Lower leg skin (tissue), 4 donors: Measurements from ENCODE around the gene BMAL1. TPM values are rescaled to one million over a fixed set of nuclear protein-coding genes. Genes with fewer than 3 reads are reported as not detected.
A peak's percentile ranks its signal among the peaks of the same experiment; 100 is the strongest.

ENCODE experiments used
- DNase-seq, 2 donors: peaks; one replicate each; pipeline ENCODE4 v3.0.0-alpha.2; 2019; ENCODE audit warnings: low spot score in 2 of 2
- H3K4me3 ChIP-seq: fragments of 200-600 bp; sonication (generic); 2 replicates; pipeline ENCODE4 v1.5.1; 2017; ENCODE audit warnings: mild to moderate bottlenecking, low read depth; ENCODE audit not compliant: poor library complexity, severe bottlenecking
- CTCF ChIP-seq, 3 donors: fragments of 450-650 bp; IDR thresholded peaks; one replicate each; pipeline ENCODE4 v1.5.1; 2016; ENCODE audit warnings: antibody characterized with exemption in 3 of 3, mild to moderate bottlenecking in 3 of 3, moderate library complexity in 2 of 3
- POLR2A ChIP-seq, 2 donors: fragments of 450-650 bp; IDR thresholded peaks; one replicate each; pipeline ENCODE4 v1.6.1; 2016 to 2017; ENCODE audit warnings: antibody characterized with exemption in 2 of 2, mild to moderate bottlenecking in 1 of 2, moderate library complexity in 1 of 2
- WGBS, 2 donors: methylation state at CpG; one replicate each; pipeline ENCODE4 v1.1.5; 2018; 5-methylcytosine and 5-hydroxymethylcytosine counted together
- intact Hi-C: fragments of 100-400 bp; cut with DNase I; formaldehyde crosslinking; loops from one replicate; pipeline ENCODE4 v1.15.0; 2023; ENCODE audit warnings: low total_unique reads
- total RNA-seq, 4 donors: library from RNA; depleted of rRNA; stranded (reverse); fragments of >200 nt; gene quantifications; one replicate each; pipeline ENCODE4 v1.1.0, GENCODE V29; 2016

The BMAL1 gene
- total RNA-seq, 4 donors from 2014 or later, result 34.8 to 132 (median 61.5) TPM

DNA sequence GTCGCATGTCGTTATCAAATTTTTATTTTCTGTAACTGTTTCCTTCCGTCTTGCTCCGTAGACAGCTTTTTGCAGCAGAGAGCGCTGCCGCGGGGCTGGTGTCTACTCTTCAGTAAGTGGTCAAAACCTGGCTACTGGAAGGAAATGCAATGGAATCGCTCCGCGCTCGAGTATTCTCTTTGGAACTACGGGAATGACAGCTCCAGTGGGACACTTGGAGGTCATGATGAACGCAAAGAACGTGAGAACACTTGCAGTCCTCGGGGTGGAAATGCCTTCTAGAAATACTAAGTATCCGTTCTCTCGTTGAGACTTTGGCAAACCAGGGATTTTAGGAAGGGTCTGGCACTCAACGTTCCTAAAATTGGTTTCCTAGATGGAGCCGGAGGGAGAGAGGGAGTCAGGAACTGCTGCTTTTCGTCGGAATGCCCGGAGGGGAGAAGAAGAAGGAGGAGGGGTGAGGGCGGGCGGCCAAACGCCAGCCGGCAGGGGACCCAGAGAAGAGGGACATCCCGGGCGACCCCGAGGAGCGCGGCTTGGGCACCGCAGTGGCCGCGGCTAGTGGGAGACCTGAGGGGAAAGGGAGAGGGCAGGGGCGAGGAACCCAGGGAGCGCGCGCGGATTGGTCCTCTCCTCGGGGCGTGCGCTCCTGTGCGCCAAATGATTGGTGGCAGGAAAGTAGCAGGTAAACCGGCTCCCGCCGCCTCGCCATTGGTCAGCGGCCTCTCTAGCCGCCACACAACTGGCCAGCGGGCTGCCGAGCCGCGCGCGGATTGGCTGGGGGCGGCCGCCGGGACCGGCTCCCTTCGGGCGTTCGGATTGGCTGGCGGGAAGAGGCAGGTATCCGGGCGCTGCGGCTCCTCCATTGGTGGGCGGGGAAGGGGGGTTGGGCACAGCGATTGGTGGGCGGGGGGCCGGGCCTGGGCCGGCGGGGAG lies 490 bp upstream of the BMAL1 start:
- WGBS, 2 donors, result 0 to 1% methylated on average over 39 to 60 of the region's 72 CpGs
- DNase-seq, result peak; percentile 97 to 99
- H3K4me3 ChIP-seq, result peak overlapping the region; percentile 34
- intact Hi-C loops, result no loop called here
- peak in 1 of 3 donors; percentile 36 for TF ChIP-seq CTCF (IDR thresholded peaks at IDR 0.05)
- TF ChIP-seq POLR2A (IDR thresholded peaks at IDR 0.05), result peak in 1 of 2 donors; percentile 70

DNA sequence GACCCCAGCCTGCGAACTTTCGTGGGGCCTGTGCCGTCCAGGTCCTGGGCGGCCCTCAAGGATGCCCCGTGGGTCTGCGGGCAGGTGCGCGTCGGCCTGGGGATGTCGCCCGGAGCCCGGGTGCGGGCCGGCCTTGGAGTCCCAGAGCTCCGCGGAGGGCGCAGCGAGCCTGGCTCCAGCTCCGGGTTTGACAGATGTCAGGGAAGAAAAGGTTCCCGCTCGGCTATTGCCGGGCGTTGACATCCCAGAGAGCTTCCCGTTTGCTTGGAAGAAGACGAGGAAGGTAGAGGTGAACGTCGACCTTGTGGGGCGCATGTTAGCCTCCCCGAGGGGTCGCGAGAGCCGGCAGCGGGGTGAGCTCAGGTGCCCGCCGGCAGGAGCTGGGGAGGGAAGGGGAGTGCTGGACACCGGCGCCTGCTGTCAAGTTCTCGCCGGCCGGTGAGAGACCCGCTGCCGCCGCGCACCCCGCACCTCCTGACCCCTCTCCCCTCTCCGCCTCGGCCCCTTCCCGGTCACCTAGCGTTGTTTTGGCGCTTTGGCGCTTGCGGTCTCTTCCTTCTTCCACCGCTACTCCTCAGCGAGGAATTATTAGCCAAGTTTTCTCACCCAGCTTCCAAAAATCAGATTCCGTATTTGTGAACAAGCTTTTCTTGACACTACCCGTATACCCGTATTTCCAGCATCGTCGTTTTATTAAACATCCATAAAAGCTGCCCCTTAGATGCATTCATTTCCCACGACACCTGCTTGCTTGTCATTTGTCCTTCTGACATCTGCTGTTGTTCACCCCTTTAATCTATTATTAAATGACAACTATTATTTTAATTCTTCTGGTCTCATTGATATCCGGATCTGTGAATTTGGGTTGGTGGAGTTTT lies 1.3 kb downstream of the BMAL1 start:
- DNase-seq, result no peak
- WGBS, 2 donors, result 4 to 6% methylated on average over 40 to 51 of the region's 61 CpGs
- peak overlapping the region; percentile 99 for H3K4me3 ChIP-seq
- TF ChIP-seq CTCF (IDR thresholded peaks at IDR 0.05) (no peak), POLR2A (IDR thresholded peaks at IDR 0.05) (no peak)
- intact Hi-C loops, result no loop called here

- DNase-seq, result no peak
- WGBS, 2 donors, result 50 to 56% methylated on average over 3 of the region's 3 CpGs
- no peak for TF ChIP-seq CTCF (IDR thresholded peaks at IDR 0.05)
- TF ChIP-seq POLR2A (IDR thresholded peaks at IDR 0.05), result no peak
- no peak overlapping the region for H3K4me3 ChIP-seq
- intact Hi-C loops, result no loop called here
Measured at GRCh38 chr11:13279487-13279834, 1.9 kb downstream of the BMAL1 start.

DNA sequence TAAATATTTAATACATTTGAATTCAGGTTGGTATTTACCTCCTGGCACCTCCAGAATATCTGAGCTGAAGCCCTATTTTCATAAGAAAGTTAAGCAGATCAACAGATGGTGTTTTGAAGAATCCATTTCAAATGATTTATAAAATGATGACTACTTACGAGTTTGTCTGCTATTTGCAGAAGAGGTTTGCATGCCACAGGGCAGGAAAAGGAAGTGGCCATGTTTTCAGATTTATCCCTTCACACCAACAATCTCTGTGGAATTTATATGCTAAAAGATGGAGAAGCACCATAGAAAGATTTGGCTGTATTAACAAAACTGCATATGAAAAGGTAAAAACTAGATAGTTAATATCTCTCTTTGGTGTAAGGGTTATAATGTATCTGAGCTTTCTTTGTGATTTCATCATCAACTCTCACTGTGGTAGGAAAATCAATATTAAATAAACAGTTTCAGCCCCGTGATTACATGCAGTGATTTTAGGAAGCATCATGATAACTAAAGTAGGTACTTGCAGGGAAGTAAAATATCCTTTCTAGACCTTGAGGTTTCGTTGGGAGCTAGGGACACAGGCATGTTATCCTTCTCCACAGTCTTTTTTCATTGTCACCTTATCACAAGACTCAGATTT lies 2.6 kb downstream of the BMAL1 start:
- H3K4me3 ChIP-seq, result no peak overlapping the region
- intact Hi-C loops, result no loop called here
- 61 to 66% methylated on average over 3 of the region's 3 CpGs for WGBS, 2 donors
- DNase-seq, result no peak
- TF ChIP-seq CTCF (IDR thresholded peaks at IDR 0.05) (no peak), POLR2A (IDR thresholded peaks at IDR 0.05) (no peak)

DNA sequence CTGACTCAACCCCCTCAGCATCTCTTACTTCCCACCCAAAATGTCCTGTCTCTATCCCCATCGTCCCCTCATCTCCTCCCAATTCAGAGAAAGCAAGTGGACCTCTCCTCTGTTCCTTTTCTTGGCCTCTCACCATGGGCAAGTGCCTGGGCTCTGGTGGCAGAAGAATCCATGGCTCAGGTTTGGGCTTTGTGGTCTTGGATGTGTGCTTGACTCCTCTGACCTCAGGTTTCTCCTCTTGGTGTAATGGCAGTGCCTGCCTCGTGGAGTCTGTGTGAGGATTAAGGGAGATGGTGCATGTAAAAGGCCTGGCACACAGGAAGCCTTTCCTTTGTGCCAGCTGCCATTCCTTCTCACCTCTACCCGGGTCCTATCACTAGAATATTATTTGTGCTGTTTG lies 3.2 kb downstream of the BMAL1 start:
- H3K4me3 ChIP-seq, result no peak overlapping the region
- WGBS, 2 donors, result 69 to 80% methylated on average over 3 of the region's 3 CpGs
- TF ChIP-seq POLR2A (IDR thresholded peaks at IDR 0.05) (no peak), CTCF (IDR thresholded peaks at IDR 0.05) (no peak)
- no peak for DNase-seq
- intact Hi-C loops, result no loop called here
